NCI-H1436 treated with DMSO at 0.1 percent for 48 hours (cell line): ENCODE measurements around the gene MPEG1.

Experiments used
- DNase-seq: peaks from one replicate; lab custom pipeline; 2025; lab: John Stamatoyannopoulos, UW

Gene MPEG1

DNA sequence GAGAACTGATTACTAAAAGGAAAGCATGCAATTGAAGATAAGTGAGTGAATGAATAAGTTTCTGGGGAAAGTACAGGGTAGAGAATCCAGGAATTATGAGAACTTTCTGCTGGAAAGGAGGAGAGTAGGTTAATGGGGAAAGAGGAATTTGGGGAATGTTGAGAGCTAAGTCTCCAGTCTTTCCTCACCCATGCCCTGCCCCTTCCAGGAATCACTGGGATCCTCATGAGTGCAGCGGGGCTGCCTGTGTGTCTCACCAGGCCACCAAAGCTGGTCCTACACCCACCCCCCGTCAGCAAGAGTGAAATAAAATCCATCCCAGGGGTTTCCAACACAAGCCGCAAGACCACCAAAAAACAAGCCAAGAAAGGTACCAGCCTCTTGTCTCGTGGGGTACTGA, 23.8 kb downstream of the MPEG1 start:
- no peak for DNase-seq

DNA sequence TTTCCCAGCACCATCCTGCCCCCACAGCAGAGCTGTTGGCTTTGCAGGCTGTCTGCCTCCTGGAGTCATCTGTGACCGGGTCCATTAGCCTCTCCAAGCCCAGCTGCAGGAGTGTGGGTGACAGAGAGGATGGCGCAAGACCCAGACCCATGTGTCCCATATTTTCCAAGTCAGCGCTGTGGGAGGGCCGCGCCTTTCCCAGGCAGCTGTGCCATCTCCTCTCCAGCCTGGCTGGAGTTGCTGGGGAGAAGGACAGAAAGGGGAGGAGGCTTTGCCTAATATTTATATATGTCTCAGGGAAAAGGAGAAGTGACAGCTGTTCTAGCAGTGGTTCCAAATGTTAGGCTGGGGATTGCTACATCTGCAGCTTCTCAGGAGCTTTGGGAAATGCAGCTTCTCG, 25.1 kb downstream of the MPEG1 start:
- no peak for DNase-seq

DNA sequence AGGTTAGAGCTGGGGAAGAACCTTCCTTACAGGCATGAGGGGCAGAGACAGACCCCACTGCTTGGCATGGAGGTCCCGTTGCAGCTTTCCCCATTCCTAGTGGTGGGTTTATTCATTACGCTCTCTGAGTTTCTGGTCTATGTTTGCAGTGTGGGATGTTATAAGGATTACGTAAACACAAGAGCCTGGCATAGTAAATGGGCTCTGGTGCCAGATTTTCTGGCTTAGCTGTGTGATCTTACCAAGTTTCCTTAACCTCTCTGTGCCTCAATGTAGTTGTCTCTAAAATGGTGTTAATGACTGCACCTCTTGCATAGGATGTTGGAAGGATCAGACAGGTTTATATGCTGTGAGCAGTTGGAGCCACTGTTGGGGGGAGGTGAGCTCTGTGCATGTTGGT, 25.7 kb downstream of the MPEG1 start:
- no peak for DNase-seq

DNA sequence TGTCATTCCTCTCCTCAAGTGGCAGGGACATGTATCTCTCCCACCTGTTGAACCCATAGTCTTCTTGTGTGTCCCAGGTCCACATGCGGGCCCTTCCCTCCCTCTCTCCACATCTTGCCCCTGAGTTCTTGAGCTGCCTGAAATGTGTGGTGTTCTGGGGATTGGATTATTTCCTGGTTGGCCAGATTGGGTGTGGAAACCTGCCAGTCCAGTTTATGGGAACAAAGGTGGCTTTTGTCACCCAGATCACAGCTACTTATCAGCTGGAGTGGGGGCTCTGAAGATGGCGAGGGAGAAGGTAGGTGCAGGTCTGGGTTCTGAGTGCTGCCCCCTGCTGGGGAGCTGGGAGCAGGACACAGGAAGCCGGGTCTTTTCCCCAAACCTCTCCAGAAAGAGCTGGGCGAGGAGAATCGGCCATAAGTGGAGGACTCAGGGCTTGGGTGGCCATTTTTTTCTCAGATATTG, 26.6 kb downstream of the MPEG1 start:
- DNase-seq = no peak

DNA sequence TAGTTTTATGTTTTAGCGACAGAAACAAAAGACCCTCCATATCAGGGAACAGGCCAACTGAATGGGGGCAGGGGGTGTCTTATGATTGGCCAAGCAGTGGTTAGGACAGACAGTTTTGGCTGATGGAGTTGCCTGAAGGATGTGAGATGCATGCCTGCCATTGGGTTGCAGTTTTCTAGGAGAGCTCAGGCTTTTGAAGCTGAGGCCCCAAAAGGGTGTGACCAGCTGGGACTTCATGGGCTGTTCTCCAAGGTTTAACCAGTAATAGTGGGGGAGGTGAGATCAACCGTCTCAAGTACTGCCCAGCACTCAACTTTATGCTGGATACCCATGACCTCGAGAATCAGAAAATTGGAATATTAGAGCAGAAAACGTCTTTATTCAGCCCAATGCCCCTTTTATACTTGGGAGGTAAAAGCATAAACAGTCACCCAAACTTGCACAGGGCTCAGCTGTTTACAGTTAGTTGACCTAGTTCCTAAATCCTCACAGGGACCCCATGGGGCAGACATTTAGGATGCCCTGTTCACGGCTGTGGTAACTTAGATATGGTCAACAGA, 27.3 kb downstream of the MPEG1 start:
- DNase-seq = no peak

DNA sequence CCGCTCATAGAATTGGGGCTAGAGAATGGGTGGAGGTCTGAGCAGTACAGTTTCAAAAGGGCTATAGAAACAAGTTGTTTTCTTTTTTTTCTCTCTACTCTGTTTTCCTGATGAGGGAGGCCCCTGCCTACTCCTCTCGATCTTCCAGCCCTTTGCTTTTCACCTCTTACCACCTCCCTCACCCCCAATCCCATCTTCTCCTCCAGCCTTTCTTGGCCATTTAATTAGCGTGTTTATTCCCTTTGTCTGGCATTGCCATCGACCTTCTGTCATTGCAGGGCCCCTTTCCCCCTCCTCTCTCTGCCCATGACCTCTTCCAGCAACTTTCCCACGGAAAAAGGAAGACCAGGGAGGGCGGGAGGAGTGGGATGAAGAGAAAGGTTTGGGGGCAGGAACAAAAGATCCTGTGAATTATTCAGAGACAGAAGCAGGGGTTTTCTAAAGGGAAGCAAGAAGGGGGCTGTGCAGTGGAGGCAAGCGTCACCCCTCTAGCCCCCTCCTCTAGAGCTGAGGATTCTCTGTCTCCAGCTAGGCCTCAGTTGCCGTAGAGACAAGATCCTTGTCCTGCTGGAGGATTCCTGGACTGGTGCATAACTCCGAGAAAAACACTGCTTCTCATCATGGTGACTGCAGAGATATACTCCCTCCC, 27.9 kb downstream of the MPEG1 start:
- no peak for DNase-seq

DNA sequence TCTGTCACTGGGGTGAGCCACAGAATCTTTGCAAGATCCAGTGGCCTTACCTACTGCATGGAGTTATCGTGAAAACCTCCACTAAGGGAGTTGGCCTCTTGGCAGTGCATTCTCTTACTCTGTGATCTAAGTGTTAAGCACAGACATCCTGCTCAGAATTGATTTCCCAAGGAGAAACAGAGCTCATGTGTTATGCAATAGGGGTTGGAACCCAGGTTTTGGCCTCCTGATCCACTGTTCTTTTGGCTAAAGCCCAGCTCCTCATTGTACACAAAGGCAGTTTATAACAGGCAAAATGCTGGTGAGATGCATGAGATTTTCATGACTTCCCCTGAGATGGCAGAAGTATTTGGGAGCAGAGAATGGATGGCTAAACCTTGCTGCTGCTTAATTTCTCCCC, 29.0 kb downstream of the MPEG1 start:
- DNase-seq = no peak

DNA sequence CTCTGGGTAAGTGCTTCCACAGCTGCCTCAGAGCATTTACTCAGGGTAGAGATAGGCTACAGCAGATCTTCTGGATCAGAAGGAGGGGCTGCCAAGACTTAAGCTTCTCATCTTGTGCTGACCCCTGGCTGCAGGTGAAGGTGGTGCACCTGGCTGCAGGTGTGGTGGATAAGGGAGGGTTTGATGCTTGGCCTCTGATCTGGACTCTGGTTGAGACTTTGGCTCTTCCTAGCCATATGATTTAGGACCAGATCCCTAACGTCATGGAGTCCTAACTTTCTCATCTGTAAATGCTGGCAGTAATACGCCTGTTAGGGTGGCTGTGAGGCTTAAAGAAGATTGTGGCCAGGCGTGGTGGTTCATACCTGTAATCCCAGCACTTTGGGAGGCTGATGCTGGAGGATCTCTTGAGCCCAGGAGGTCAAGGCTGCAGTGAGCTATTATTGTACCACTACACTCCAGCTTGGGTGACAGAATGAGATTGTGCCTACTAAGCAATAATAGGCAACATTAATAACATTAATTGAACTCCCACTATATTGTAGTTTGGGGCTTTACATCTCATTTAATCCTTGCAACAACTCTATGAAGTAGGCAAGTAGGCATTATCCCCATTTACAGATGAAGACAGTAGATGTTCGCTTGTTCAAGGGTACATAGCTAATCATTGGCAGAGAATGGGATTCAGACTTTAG, 30.1 kb downstream of the MPEG1 start:
- DNase-seq = no peak

DNA sequence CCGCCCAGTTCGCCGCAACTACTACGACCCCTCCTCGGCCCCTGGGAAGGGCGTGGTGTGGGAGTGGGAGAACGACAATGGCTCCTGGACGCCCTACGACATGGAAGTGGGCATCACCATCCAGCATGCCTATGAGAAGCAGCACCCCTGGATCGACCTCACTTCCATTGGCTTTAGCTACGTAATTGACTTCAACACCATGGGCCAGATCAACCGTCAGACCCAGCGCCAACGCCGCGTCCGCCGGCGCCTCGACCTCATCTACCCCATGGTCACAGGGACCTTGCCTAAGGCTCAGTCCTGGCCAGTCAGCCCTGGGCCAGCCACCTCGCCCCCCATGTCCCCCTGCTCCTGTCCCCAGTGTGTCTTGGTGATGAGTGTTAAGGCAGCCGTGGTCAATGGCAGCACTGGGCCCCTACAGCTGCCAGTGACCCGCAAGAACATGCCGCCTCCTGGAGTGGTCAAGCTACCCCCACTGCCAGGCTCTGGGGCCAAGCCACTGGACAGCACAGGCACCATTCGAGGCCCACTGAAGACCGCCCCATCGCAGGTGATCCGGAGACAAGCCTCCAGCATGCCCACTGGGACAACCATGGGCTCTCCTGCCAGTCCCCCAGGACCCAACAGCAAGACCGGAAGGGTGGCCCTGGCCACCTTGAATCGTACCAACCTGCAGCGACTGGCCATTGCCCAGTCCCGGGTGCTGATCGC, 30.8 kb downstream of the MPEG1 start:
- no peak for DNase-seq

DNA sequence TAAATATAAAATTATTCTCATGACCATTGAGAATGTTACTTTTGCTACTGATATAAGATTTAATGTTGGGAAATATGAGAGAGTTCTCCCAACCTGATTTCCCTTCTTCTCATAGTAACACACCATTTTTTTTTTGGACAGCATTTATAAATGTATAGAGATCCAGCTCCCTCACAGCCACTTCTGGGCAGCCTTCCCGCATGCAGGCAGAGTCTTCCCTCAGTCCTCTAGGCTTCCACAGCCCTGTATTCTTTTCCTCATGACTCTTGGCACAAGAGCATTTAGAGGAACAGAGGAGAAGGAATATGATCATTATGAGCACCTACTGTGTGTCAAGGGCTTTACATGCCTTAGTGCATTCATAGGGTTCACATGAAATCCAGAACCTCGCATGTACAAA, 31.8 kb downstream of the MPEG1 start:
- DNase-seq = no peak

DNA sequence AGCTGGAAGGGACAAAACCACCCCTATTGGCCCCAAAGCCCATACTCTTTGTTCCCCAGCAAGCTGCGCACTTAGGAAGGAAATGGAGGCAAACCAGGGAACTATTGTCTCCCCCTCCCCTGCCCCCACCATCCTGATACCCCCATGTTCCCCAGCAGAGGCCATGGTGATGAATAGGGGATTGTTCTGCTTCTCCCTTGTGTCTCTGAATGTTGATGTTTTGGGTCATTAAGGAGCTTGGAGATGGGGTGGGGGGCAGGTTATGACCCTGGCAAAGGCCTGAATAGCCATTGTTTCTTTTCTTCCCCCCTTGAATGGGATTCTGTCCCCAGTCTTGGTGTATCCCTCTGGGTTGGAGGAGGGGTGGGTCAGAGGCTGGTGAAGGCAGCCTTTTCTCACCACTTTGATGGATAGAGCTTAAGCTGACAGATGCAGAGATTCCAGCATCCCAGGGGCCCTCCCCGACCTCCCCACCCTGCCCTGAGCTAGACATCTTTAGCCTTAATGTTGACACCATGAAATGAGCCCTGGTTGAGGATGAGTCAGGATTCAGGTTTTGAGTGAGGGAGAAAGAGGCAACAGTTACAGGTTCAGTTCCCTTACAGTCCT, 32.5 kb downstream of the MPEG1 start:
- DNase-seq = no peak

DNA sequence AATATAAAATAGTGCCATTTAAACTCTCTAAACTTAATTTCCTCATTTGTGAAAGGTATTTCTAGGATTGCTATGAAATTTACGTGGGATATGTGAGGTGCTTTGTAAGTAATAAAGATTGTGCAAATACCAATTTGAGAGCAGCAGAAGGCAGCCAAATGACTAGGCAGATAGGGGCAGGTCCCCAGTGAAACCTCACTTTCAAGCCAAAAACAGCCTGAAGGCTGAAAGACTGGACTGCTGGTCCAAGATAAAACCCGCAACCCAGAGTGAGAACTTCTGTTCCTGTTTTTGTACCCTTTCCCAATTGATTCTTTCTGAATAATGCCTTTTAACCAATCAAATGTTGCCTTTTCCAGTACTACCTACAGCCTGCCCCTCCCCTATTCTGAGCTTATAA, 33.6 kb downstream of the MPEG1 start:
- no peak for DNase-seq

DNA sequence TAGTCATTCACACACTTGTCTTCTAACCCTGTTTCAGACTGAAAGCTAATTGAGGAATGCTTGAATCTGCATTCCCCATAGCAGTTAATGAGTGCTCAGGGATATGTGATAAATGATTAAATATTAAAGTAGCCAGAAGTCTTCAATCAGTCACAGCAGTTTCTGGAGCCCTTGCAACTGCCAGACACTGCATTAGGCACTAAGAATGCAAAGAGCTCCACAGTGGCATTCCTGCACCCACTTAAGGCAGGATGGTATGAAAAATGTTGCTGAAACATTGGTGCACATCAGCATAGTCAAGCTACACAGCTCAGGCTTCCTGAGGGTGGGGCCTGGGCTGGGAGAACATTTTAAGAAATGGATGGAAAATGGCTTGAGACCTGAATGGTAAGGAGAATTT, 34.3 kb downstream of the MPEG1 start:
- no peak for DNase-seq

DNA sequence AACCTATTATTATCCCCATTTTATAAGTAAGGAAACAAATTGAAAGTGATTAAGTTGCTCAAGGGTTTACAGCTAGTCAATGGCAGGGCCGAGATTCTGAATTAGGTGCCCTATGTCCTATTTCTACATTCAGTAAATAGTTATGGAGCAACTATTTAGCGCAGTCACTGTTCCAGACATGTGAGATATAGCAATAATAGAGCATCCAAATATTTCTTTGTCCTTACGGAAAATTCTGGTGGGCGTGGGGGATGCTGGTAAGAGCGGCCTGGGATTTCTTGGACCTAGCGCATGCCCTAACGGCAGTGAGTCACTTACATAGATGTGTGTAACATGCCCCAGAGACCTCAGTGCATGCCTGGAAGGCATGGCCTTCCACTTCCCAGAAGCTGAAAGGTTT, 36.4 kb downstream of the MPEG1 start:
- DNase-seq = no peak

DNA sequence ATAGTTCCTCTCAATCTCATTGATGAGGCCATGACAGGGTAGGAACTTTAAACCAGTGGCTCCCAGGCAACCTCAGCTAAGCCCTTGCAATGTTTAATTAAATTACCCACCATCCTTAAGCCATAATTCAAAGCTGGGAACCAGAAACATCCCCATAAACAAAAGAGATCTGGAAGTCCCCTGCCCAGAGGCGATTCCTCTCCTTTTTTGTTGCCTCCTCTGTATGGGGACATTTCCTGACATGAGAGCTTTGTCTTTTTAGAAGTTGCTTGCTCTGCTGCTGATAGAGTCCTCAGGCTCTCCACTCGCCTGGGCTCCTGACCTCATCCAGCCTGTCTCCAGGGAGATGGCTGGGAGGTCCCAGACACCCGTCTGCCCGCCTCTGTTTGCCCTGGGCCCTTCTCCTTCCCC, 37.6 kb downstream of the MPEG1 start:
- DNase-seq = no peak

DNA sequence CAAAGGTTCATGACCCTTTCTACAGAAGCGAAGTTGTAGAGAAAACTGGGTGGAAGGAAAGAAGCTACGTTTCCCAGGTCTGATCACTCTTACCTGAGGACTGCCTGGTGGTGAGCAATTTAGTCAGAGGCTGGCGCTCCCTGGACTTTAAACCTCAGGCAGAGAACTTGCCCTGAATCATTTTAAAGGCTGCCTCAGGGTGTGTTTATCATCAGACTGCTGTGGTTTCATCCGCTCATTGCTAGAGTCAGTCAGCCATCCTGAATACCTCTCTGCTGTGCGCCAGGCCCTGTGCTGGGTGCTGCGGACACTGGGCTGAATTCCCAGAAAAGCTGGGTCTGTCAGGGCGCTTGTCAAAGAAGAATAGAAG, 38.1 kb downstream of the MPEG1 start:
- DNase-seq = no peak

DNA sequence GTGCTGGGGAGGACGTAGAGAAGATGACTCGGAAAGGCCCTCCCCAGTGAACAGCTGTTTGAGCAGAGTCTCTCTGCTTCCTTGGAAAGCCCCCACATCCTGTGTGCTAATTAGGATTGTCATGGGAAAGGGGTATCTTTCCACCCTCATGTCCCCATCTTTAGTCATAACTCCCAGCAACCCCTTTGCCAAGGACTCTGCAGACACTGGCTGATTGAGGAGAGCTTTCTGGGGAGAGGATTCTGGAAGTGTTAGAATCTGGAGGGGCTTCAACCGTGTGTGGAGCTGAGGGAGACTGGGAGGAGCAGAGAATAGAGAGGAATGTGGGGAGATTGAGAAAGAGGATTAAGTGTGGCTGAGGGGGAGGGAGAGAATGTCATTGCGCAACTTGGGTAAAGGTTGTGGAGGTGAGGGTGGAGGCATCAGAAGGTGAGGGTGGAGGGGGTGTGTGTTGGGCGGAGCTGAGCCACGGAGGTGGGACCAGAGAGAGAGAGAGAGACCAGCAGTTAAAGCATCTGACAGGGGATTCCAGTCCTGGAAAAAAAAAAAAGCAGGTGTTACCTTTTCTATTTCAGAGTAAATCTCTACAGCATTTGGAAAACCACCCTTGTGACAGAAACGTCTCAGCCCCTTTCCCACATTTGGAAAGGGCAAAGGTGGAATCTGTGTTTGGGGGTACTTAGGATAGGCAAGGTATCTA, 38.6 kb downstream of the MPEG1 start:
- DNase-seq = no peak

DNA sequence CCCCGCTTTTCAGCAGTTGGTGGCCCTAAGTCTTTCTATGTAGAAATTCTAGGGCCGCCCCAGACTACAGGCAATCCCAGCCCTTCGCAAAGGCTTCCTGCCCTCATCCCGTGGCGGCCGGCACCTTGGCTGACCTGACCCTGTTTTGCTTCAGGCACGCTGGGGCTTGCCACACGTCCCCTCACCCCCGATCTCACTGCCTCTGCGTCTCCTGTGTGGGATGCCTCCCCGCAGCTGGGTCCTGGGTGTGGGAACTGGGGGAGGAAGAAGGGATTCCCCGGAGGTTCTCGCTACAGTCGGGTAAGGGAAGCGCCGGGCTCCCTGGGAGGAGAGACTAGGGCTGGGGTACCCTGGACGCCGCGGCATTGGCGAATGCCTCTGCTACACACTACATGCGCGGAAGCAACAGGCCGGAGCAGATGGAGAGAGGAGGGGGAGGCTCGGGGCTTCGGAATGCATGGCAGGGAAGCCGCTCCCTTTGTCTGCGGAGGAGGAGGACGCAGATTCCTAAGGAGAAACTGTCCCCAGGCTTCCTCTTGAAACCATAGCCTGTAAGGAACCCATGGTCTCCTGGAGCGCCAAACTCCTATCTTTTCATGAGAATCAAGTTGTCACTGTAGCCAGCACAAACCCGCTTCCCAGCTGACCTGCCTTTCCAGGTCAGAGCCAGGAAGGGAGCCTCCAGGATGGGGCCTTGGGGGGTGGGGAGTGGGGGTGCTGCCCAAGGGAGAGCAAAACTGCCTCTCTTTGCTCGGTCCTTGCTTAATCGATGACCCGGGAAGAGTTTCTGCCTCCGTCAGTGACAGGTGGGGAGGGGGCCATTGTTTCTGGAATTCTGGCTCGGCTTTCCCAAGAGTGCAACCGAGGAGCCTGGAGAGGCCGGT, 39.4 kb downstream of the MPEG1 start:
- no peak for DNase-seq

DNA sequence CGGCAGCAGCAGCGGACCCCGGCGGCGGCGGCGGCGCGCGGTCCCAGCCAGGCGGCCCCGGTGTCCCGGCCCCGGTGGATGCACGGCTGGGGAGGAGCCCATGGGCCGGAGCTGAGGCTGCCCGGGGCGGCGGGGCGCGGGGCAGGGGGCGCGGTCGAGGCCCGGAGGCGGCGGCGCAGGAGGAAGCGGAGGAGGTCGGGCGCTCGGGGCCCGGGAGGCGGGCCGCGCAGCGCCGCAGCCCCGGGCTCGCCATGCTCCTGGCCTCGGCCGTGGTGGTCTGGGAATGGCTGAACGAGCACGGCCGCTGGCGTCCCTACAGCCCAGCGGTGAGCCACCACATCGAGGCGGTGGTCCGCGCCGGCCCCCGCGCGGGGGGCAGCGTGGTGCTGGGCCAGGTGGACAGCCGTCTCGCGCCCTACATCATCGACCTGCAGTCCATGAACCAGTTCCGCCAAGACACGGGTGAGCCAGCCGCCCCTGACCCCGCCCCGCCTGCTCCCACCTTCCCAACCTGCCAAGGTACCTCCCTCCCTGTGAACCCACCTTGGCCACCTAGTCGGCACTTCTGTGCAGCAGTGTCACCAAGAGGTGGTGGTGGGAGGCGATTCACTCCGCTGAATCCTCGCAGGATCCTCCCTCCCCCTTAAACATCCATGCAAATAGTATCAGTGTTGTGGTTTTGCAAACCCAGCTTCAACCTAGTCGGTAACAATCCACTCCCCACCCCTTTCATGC, 40.2 kb downstream of the MPEG1 start:
- DNase-seq = no peak
